Tibial artery (tissue), 4 donors: ENCODE results near the gene ITGBL1.

Source experiments
- DNase-seq, 2 donors: peaks; one replicate each; pipeline ENCODE4 v3.0.0-alpha.2; 2019
- H3K27ac ChIP-seq, 2 donors: fragments of 200-600 bp; sonication (generic) in 1 of 2; 1 replicate in 1 of 2; 2 replicates in 1 of 2; pipeline ENCODE4 v1.5.1; 2018 to 2019; ENCODE audit warnings: mild to moderate bottlenecking in 1 of 2
- H3K27me3 ChIP-seq, 2 donors: fragments of 200-600 bp; sonication (generic) in 1 of 2; one replicate each; pipeline versions ENCODE4 v1.5.1 to v1.6.0; 2016 to 2019
- H3K36me3 ChIP-seq, 3 donors: fragments of 200-600 bp; sonication (generic) in 2 of 3; one replicate each; pipeline ENCODE4 v1.5.1; 2016 to 2019; ENCODE audit warnings: mild to moderate bottlenecking in 2 of 3
- H3K4me1 ChIP-seq, 4 donors: fragments of 200-600 bp; sonication (generic) in 2 of 4; 1 replicate in 3 of 4; 2 replicates in 1 of 4; pipeline ENCODE4 v1.5.1; 2016 to 2019
- H3K4me3 ChIP-seq, 2 donors: fragments of 200-600 bp; sonication (generic) in 1 of 2; 1 replicate in 1 of 2; 2 replicates in 1 of 2; pipeline ENCODE4 v1.5.1; 2018 to 2019; ENCODE audit warnings: mild to moderate bottlenecking in 2 of 2
- H3K9me3 ChIP-seq, 3 donors: fragments of 200-600 bp; sonication (generic) in 1 of 3; one replicate each; pipeline ENCODE4 v1.5.1; 2016 to 2019
- CTCF ChIP-seq, 2 experiments: fragments of 200-600 bp in 1 of 2; fragments of 450-650 bp in 1 of 2; IDR thresholded peaks; one replicate each; pipeline ENCODE4 v1.5.1; 2017 to 2019; ENCODE audit warnings: antibody characterized with exemption in 2 of 2, mild to moderate bottlenecking in 1 of 2, moderate library complexity in 1 of 2
- intact Hi-C: fragments of 100-400 bp; cut with DNase I; formaldehyde crosslinking; loops from one replicate; pipeline ENCODE4 v1.15.0; 2023; ENCODE audit warnings: low total_unique reads

Gene ITGBL1

GRCh38 chr13:101452519-101453485 is at the start of gene ITGBL1:
ITGBL1 (plus strand) TSS chr13:101452675; CDS start chr13:101452834, 159 bp downstream.
- no peaks in the 10 kb centered on the region for H3K9me3 ChIP-seq
- H3K36me3 ChIP-seq, result no peaks in the 10 kb centered on the region
- no peaks in the 10 kb centered on the region for H3K27me3 ChIP-seq
- DNase-seq, result peak; percentile 32 to 76
- H3K4me3 ChIP-seq, result peak within 1 kb of the TSS; percentile 67 to 70
- no peak for TF ChIP-seq CTCF (IDR thresholded peaks at IDR 0.05)
- H3K27ac ChIP-seq, result peak within 1 kb of the TSS; percentile 84 to 85
- intact Hi-C loops, result loop anchor here (10.0 kb wide), 1 partner anchor 148 kb away; no protein-coding TSS in a partner anchor
- peaks cover 0 to 69% (median 19%) of the 10 kb centered on the region in 4 donors for H3K4me1 ChIP-seq

- peak overlapping the region; percentile 69 to 71 for H3K27ac ChIP-seq
- no peak overlapping the region for H3K4me3 ChIP-seq
- H3K9me3 ChIP-seq, result no peaks in the 10 kb centered on the region
- H3K36me3 ChIP-seq, result no peaks in the 10 kb centered on the region
- H3K4me1 ChIP-seq, result peaks cover 0 to 18% (median 0%) of the 10 kb centered on the region in 4 donors
- DNase-seq, result no peak
- H3K27me3 ChIP-seq, result no peaks in the 10 kb centered on the region
- intact Hi-C loops, result no loop called here
- no peak for TF ChIP-seq CTCF (IDR thresholded peaks at IDR 0.05)
Observed at GRCh38 chr13:101406791-101407190, 45.7 kb upstream of the ITGBL1 start.

- peak overlapping the region; percentile 69 to 71 for H3K27ac ChIP-seq
- peaks cover 0 to 18% (median 0%) of the 10 kb centered on the region in 4 donors for H3K4me1 ChIP-seq
- no peaks in the 10 kb centered on the region for H3K9me3 ChIP-seq
- H3K4me3 ChIP-seq, result peak overlapping the region; percentile 16 to 24
- intact Hi-C loops, result no loop called here
- TF ChIP-seq CTCF (IDR thresholded peaks at IDR 0.05), result no peak
- no peaks in the 10 kb centered on the region for H3K27me3 ChIP-seq
- no peaks in the 10 kb centered on the region for H3K36me3 ChIP-seq
- no peak for DNase-seq
Observed at GRCh38 chr13:101408154-101408553, 44.3 kb upstream of the ITGBL1 start.

- no peak overlapping the region for H3K4me3 ChIP-seq
- TF ChIP-seq CTCF (IDR thresholded peaks at IDR 0.05), result no peak
- peaks cover 0 to 18% (median 0%) of the 10 kb centered on the region in 4 donors for H3K4me1 ChIP-seq
- no peaks in the 10 kb centered on the region for H3K9me3 ChIP-seq
- H3K27me3 ChIP-seq, result no peaks in the 10 kb centered on the region
- H3K36me3 ChIP-seq, result no peaks in the 10 kb centered on the region
- intact Hi-C loops, result no loop called here
- DNase-seq, result no peak
- peak overlapping the region in 1 of 2 donors; percentile 69 for H3K27ac ChIP-seq
Observed at GRCh38 chr13:101408992-101409656, 43.4 kb upstream of the ITGBL1 start.

- no peaks in the 10 kb centered on the region for H3K36me3 ChIP-seq
- H3K4me3 ChIP-seq, result no peak overlapping the region
- no peak for TF ChIP-seq CTCF (IDR thresholded peaks at IDR 0.05)
- H3K27ac ChIP-seq, result no peak overlapping the region
- H3K4me1 ChIP-seq, result peaks cover 0 to 24% (median 7%) of the 10 kb centered on the region in 4 donors
- no peaks in the 10 kb centered on the region for H3K9me3 ChIP-seq
- intact Hi-C loops, result no loop called here
- no peak for DNase-seq
- H3K27me3 ChIP-seq, result peaks cover 0 to 3% of the 10 kb centered on the region in 2 donors
Observed at GRCh38 chr13:101412076-101412475, 40.4 kb upstream of the ITGBL1 start.
